ENCODE results near the gene RIPK4. TPM values are rescaled to one million over a fixed set of nuclear protein-coding genes. Genes with fewer than 3 reads are reported as not detected.

RIPK4 gene
- total RNA-seq, 1 donor from 2014 or later = 1.8 TPM

DNA sequence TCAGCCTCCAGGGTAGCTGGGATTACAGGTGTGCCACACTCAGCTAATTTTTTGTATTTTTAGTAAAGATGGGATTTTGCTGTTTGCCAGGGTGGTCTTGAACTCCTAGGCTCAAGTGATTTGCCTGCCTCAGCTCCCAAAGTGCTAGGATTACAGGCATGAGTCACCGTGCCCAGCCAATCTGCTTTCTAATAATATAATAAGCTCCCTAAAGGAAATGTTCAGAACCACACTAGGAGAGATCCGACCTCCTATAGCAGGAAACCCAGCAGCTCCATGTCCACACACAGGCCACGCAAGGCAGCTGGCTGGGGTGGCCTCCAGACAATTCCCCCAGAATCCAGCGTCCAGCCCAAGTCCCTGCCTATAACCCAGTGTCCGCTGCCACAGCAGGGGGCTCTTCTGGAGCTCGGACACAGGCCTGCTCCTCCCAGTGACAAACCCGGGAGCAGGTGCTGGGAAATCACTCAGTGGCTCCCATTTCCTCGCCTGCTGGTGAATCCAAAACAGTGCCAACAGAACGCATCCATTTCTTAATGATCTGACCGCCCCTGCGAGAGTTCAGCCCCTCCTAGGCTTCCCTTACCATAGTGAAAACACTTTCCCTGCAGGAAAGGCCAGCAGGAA lies 7.5 kb downstream of the RIPK4 start:
- no peaks in the 10 kb centered on the region for H3K9me3 Mint-ChIP-seq (ENCODE audit: unreplicated experiment)
- no peaks in the 10 kb centered on the region for H3K36me3 ChIP-seq (ENCODE audit: insufficient read depth, low read length)
- H3K27ac ChIP-seq (ENCODE audit: low read depth, low read length) = no peak overlapping the region
- H3K36me3 Mint-ChIP-seq (ENCODE audit: low read depth, unreplicated experiment) = no peaks in the 10 kb centered on the region
- no peak for DNase-seq (ENCODE audit: low read depth)
- no peak overlapping the region for H3K4me3 ChIP-seq (ENCODE audit: insufficient read depth, low read depth, low read length)
- no peaks in the 10 kb centered on the region for H3K9me3 ChIP-seq (ENCODE audit: insufficient read depth, low read depth, low read length)
- no peak overlapping the region for H3K4me3 Mint-ChIP-seq (ENCODE audit: unreplicated experiment)
- H3K27me3 Mint-ChIP-seq (ENCODE audit: low read depth, unreplicated experiment) = peaks cover 26% of the 10 kb centered on the region
- peaks cover 15% of the 10 kb centered on the region for H3K4me1 ChIP-seq (ENCODE audit: insufficient read depth, low read length)
- TF ChIP-seq CTCF (IDR thresholded peaks at IDR 0.05; ENCODE audit: insufficient read depth, low read depth, low read length) (no peak), EZH2 (IDR thresholded peaks at IDR 0.05; ENCODE audit: insufficient read depth, low read length) (no peak)
- no peak overlapping the region for H3K27ac Mint-ChIP-seq (ENCODE audit: unreplicated experiment)
- H3K4me1 Mint-ChIP-seq (ENCODE audit: low read depth, unreplicated experiment) = peaks cover 14% of the 10 kb centered on the region
- peaks cover 10% of the 10 kb centered on the region for H3K27me3 ChIP-seq (ENCODE audit: insufficient read depth, low read length)
- no peaks in the 10 kb centered on the region for H4K20me1 ChIP-seq (ENCODE audit: insufficient read depth, low read length)
- H3K79me2 ChIP-seq (ENCODE audit: insufficient read depth, low read length) = peaks cover 5% of the 10 kb centered on the region
- no peak for FAIRE-seq
- no peak overlapping the region for H3K4me2 ChIP-seq (ENCODE audit: low read length)
- no peak overlapping the region for H2AFZ ChIP-seq (ENCODE audit: low read depth, low read length)
- no peak overlapping the region for H3K9ac ChIP-seq (ENCODE audit: low read length)

- Mint-ChIP-seq H3K4me1 (ENCODE audit: low read depth, unreplicated experiment) (peaks cover 14% of the 10 kb centered on the region), H3K4me3 (ENCODE audit: unreplicated experiment) (no peak overlapping the region), H3K27me3 (ENCODE audit: low read depth, unreplicated experiment) (peaks cover 24% of the 10 kb centered on the region), H3K36me3 (ENCODE audit: low read depth, unreplicated experiment) (no peaks in the 10 kb centered on the region), H3K9me3 (ENCODE audit: unreplicated experiment) (no peaks in the 10 kb centered on the region), H3K27ac (ENCODE audit: unreplicated experiment) (no peak overlapping the region)
- Histone ChIP-seq H4K20me1 (ENCODE audit: insufficient read depth, low read length) (no peaks in the 10 kb centered on the region), H3K27me3 (ENCODE audit: insufficient read depth, low read length) (peaks cover 10% of the 10 kb centered on the region), H3K4me3 (ENCODE audit: insufficient read depth, low read depth, low read length) (no peak overlapping the region), H3K9me3 (ENCODE audit: insufficient read depth, low read depth, low read length) (no peaks in the 10 kb centered on the region), H3K9ac (ENCODE audit: low read length) (no peak overlapping the region), H3K4me1 (ENCODE audit: insufficient read depth, low read length) (peaks cover 15% of the 10 kb centered on the region), H3K27ac (ENCODE audit: low read depth, low read length) (no peak overlapping the region), H3K36me3 (ENCODE audit: insufficient read depth, low read length) (no peaks in the 10 kb centered on the region), H3K79me2 (ENCODE audit: insufficient read depth, low read length) (peaks cover 5% of the 10 kb centered on the region), H3K4me2 (ENCODE audit: low read length) (no peak overlapping the region), H2AFZ (ENCODE audit: low read depth, low read length) (no peak overlapping the region)
- FAIRE-seq (no peak), DNase-seq (ENCODE audit: low read depth) (no peak)
- TF ChIP-seq EZH2 (IDR thresholded peaks at IDR 0.05; ENCODE audit: insufficient read depth, low read length) (no peak), CTCF (IDR thresholded peaks at IDR 0.05; ENCODE audit: insufficient read depth, low read depth, low read length) (no peak)
Measured at GRCh38 chr21:41758550-41758949, 8.3 kb downstream of the RIPK4 start.
